Measurements from ENCODE around the gene NDUFB4.

NDUFB4 gene

DNA sequence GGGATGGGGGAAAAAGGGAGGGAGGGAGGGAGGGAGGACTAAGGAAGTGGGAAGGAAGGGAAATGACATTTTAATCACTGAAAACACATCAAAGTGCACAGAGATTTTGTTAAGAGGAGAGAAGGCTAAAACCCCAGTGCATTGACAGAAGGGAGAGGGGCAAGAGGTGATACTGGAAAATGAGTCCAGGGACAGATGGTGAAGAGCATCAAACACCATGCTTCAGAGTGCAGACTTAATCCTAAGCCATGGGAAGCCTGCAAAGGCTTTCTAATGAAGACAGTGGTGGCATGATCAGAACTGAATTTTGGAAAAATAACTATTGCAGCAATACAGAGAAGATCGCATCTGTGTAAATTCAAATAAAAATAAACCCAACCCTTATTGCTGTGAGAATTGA is 44.1 kb downstream of the NDUFB4 start:
- Histone ChIP-seq H3K36me3 (replicated peaks) (no peaks in the 10 kb centered on the region), H3K27me3 (replicated peaks) (no peaks in the 10 kb centered on the region), H3K4me3 (ENCODE audit: low read depth, low read length) (no peak overlapping the region), H3K27ac (no peak overlapping the region)
- TF ChIP-seq CTCF (IDR thresholded peaks at IDR 0.05; ENCODE audit: low read depth, low read length, missing control alignments), result no peak
- in situ Hi-C loops (cut with HindIII; ENCODE audit: low pct_ligation_motif_present, low sequenced_read_pairs), result no loop called here
- DNase-seq, result no peak

GRCh38 chr3:120641696-120642246 is 45.6 kb downstream of the NDUFB4 start:
- no peaks in the 10 kb centered on the region for H3K27me3 ChIP-seq (replicated peaks)
- peak overlapping the region; percentile 23 for H3K27ac ChIP-seq
- no peak for DNase-seq
- TF ChIP-seq CTCF (IDR thresholded peaks at IDR 0.05; ENCODE audit: low read depth, low read length, missing control alignments), result no peak
- H3K4me3 ChIP-seq (ENCODE audit: low read depth, low read length), result no peak overlapping the region
- in situ Hi-C loops (cut with HindIII; ENCODE audit: low pct_ligation_motif_present, low sequenced_read_pairs), result no loop called here
- H3K36me3 ChIP-seq (replicated peaks), result no peaks in the 10 kb centered on the region

DNA sequence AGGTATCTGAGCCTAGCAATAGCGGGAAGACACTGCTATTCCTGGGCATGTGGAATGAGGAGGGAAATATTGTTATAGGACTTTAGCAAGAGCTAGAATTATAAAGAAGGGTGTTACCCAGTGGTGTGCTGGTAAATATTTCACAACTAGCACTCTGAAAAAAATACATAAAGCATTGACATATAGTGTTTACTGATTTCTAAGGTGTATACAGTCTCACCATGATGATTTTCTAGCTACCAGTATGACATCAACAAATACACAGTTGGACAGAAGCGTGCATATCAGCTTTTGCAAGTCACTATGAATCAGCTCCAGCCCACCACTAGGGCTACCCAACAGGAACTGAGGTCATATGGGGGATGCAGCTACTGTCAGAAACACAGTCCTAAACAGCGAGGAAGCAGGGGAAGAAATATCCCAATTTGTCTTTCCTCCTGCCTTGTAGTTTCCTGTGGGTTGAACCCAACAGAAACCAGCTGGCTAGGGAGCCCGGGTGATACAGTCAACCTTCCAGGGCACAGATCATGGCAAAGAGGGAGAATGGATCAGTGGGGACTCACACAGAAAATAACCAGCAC is 46.3 kb downstream of the NDUFB4 start:
- in situ Hi-C loops (cut with HindIII; ENCODE audit: low pct_ligation_motif_present, low sequenced_read_pairs), result no loop called here
- TF ChIP-seq CTCF (IDR thresholded peaks at IDR 0.05; ENCODE audit: low read depth, low read length, missing control alignments), result peak; percentile 50

DNA sequence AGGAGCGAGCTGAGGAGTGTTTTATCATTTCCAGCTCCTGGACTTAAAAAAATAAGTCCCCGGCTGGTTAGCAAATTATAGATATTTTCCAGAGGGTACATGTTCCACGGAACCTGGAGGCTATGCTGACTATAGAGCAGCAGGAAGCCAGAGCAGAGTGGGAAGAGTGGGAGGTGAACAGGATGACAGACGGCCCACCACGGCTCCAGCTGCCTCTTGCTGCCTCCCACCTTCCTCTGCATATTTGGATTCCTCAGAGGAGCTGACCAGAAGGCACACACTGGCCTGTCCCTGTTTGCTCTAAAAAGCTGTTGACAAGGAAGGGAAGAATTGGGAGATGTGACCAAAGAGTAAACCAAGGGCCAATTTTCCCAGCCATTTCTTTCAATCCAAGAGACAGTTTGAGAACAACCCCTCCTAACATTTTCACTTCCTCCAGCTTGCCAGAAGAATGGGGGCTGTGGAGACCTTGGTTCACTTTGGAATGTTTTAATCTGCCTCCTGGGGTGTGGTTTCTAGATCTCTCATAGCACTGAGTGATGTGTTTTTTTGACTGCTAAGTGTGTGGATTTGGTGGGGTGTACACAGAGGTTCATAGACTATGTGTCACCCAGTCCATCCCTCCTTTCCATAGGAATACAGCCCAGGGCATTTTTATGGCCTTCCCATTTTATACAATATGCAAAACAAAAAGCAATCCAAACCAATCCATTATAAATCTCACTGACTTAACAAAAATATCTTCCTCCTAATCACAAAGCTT is 49.1 kb downstream of the NDUFB4 start:
- Histone ChIP-seq H3K36me3 (replicated peaks) (no peaks in the 10 kb centered on the region), H3K27me3 (replicated peaks) (no peaks in the 10 kb centered on the region), H3K4me3 (ENCODE audit: low read depth, low read length) (no peak overlapping the region), H3K27ac (no peak overlapping the region)
- no peak for DNase-seq
- TF ChIP-seq CTCF (IDR thresholded peaks at IDR 0.05; ENCODE audit: low read depth, low read length, missing control alignments), result no peak
- in situ Hi-C loops (cut with HindIII; ENCODE audit: low pct_ligation_motif_present, low sequenced_read_pairs), result no loop called here

More for the DNA sequence above, 46.3 kb downstream of the NDUFB4 start:
- H3K36me3 ChIP-seq (replicated peaks), result no peaks in the 10 kb centered on the region
- H3K27me3 ChIP-seq (replicated peaks), result no peaks in the 10 kb centered on the region
- peak; percentile 75 for DNase-seq
- peak overlapping the region; percentile 23 for H3K27ac ChIP-seq
- no peak overlapping the region for H3K4me3 ChIP-seq (ENCODE audit: low read depth, low read length)

DNA sequence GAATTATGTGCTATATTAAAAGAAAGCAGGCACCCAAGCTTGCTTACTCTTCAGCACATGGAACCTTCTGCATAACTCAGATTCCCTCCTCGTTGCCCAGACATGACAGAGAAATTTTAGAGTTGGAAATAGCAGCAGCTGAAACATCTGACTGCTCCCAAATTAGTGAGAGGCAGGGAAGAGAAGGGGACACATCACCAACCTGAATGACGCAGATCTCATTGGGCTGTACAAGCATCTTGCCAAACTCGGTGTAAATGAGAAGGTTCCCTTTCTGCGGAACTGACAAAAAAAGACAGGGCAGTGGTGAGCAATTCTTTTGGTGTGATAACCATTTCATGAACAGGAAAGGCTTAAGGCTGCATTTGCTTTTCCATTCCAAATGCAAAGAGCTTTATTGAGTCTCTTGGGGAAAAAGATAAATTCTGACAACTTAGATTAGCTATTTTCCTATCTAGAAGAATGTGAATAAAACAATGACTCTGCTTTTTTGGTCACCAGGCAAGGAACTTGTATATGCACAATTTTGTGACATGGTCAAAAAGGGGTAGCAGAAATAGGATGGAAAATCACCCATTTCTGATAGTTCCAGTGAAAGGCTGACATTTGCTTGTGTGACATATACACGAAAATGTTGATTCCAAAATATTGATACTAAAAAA is 50.8 kb downstream of the NDUFB4 start:
- Histone ChIP-seq H3K27me3 (replicated peaks) (no peaks in the 10 kb centered on the region), H3K4me3 (ENCODE audit: low read depth, low read length) (no peak overlapping the region), H3K27ac (no peak overlapping the region), H3K36me3 (replicated peaks) (no peaks in the 10 kb centered on the region)
- DNase-seq, result no peak
- no peak for TF ChIP-seq CTCF (IDR thresholded peaks at IDR 0.05; ENCODE audit: low read depth, low read length, missing control alignments)
- in situ Hi-C loops (cut with HindIII; ENCODE audit: low pct_ligation_motif_present, low sequenced_read_pairs), result no loop called here
